COLO668 (cell line): ENCODE measurements around the gene NR1I2.

ENCODE experiments used
- DNase-seq: peaks from one replicate; lab custom pipeline; 2025; ENCODE audit not compliant: unreplicated experiment; lab: John Stamatoyannopoulos, UW

Gene NR1I2

DNA sequence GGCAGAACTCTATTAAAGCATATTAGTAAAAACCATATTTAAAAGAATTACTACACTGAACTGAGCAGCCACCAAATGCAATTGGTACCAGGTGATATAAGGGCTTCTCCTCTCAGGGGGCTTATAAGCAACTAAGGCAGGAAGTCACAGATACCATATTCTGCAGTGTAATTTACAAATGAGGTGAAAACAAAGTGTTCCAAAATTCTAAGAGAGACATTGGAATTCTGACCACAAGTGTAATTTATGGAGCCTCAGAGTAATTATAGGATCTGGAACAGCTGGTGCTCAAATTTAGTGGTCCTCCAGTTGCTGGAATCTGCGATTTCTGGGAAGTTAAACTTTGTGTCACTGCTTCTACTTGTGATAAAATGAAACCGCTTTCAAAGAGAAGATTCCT lies 3.1 kb upstream of the NR1I2 start:
- no peak for DNase-seq

DNA sequence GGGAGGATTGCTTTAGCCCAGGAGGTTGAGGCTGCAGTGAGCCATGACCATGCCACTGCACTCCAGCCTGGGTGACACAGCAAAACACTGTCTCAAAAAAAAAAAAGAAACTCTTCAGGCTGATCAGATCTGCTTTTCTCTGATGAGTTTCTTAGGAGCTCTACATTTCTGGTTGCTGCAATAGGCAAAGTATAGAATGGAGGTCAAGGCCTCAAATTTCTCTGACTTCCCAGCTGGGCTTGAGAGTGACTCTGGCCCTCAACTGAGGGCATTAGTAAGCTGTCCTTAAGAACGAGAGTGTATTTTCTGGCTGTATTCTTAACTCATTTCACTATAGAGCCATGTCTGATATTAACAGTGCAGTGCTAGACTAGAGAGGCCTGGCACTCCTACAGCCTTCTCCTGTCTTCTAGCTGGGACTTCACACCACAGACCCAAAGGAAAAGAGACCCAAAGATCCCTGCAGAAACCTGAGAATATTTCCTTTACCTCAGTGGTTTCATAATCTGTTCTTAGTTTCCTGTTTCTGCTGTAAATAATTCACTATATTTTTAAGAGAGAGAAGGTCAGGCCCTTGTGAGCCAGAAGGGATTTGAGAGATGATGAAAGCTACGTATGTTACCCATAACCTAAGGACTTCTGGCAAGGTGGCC lies 2.0 kb upstream of the NR1I2 start:
- DNase-seq, result no peak

DNA sequence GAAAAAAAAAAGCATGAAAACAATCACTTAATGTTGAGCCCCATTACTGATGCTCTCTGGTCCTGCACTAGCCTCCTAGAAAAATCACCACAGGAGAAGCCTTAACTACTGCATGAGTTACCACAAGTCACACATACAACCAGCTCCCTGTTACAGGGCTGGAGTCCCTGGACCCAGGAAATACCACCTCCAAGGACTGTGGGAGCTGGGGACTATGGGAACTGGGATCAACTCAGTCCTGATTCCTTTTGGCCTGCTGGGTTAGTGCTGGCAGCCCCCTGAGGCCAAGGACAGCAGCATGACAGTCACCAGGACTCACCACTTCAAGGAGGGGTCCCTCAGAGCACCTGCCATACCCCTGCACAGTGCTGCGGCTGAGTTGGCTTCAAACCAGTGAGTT lies 559 bp downstream of the NR1I2 start:
- no peak for DNase-seq

DNA sequence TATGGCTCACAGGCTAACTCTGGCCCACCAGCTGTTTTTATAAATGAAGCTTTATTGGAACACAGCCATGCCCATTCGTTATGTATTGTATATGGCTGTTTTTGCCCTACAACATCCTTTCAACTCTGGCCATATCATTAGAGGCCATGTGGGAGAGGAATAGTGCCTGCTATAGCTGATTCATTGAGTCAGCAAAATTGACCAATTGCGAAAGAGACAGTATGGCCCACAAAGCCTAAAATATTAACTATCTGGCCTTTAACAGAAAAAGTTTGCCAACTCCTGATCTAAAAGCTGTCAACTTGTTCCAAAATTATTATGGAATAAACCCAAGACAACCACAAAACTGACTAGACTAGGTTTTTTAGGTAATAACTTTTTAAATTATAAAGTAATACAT lies 1.4 kb downstream of the NR1I2 start:
- DNase-seq, result no peak

DNA sequence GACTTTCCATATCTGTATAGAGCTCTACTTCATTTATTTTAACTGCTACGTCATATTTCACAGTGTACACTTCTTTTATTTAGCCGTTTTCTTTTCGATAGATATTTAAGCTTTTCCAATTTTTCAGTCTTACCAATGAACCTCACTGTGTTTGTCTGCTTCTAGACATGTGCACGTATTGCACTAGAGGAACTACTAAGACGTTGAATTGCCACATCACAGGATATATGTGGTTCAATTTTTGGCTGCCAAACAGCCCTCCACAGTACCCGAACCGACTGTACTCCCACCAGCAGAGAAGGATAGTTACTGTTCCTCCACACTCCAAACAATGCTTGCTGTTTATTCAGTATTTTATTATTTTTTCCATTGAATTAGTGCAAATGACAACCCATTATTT lies 2.0 kb downstream of the NR1I2 start:
- no peak for DNase-seq

DNA sequence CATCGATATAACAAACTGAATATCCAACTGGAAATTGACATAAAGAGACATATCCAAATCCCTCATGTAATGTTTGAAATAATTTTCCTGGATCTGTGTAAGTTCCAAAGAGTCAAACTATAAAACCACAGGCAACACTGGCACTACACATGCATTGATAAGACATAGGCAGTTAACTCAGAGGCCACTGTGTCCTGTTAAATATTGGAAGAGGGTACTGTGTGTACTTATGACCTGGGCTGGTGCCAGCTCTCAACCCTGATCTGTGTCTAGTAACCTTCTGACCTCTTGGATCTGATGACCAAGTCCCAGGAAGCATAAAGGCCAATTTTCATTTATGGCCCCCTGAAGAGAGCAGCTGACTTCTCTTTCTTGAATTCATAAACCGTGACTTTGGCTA lies 4.5 kb downstream of the NR1I2 start:
- no peak for DNase-seq

DNA sequence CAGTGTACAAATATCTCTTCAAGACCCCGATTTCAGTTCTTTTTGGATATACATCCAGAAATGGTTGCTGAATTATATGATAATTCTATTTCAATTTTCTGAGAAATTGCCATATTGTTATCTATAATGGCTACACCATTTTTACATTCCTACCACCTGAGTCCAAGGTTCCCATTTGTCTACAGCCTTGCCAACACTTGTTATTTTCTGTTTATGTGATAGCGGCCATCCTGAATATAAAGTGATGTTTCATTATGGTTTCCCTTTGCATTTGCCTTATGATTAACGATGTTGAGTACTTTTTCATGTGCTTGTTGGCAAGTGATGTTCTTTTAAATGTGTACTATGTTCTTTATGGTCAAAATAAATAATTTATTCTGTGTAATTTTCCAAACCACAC lies 8.5 kb downstream of the NR1I2 start:
- DNase-seq, result no peak

DNA sequence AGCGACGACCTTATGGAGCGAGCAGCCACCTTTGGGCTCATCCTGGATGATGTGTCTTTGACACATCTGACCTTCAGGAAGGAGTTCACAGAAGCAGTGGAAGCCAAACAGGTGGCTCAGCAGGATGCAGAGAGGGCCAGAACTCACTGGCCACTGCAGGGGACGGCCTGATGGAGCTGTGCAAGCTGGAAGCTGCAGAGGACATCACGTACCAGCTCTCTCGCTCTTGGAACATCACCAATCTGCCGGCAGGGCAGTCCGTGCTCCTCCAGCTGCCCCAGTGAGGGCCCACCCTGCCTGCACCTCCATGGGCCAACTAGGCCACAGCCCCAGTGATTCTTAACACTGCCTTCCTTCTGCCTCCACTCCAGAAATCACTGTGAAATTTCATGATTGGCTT lies 10.4 kb downstream of the NR1I2 start:
- DNase-seq, result no peak

DNA sequence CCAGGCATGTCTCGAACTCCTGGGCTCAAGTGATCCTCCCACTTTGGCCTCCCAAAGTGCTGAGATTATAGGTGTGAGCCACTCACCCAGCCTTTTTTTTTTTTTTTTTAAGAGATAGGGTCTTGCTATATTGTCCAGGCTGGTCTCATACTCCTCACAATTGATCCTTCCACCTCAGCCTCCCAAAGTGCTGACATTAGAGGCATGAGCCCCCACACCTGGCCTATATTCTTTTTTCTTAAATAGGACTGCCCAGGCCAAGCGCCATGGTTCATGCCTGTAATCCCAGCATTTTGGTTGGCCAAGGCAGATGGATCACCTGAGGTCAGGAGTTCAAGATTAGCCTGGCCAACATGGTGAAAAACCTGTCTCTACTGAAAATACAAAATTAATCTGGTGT lies 12.5 kb downstream of the NR1I2 start:
- no peak for DNase-seq

DNA sequence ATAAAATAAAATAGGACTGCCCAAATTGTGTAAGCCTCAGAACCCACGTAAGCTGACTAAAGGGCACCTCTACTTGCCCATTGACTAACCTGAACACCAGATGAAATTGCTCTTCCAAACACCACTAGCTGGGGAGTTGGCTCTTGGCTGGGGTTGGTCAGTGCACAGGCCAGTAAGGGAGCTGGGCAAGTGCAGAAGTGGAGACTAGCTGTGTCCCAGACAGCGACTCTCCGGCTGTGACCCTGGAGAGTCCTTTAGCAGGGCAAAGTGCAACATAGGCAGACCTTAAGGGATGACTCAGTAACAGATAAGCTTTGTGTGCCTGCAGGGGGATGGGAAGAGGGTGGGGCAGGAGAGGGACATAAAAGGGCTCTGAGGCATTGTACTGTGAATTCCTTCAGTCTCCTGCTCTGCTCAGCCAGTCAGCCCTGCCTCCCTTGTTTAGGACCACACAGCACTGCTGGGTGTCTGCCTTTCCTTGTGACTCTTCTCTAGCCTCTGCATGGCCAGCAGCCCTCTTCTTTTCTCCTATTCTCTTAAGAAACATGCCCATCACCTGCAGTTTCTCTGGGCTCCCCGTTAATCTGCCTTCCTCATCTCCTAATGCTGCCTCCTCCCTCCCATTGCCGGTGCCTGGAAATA lies 13.2 kb downstream of the NR1I2 start:
- no peak for DNase-seq

DNA sequence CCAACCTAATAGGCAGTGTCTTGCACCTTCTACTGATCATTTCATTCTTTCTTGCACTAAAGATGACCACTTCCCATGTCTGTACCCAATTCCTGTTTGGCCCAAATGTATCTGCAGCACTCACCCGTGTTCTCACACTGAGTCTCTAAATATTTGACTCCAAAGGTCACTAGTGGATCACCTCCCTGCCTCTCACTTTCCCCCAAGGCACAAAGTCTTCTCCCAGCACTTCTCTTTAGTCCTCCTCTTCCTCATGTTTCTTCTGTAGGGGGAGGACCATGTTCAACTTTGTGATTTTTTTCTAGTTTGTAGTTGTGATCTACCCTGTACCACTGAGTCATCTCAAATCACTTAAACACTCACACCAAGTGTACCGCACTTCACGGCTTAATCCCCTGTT lies 13.9 kb downstream of the NR1I2 start:
- no peak for DNase-seq

DNA sequence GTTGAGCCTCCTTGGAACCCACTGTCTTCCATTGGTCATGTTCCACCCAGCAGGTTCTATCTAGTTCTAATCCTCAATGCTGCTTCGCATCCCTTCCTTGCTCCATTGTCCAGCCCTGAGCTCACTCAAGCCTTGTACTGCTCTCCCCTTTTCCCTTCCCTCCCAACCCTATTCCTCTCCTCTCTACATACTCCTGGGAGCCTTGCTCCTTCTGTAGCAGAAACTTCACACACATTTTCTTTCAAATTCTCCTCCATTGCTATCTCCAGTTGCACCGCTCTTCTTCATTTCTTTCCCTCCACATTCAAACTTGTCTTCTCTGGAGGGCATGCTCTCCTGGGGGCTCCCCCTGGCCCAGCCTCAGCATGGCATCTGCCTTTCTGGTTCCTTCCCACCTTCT lies 14.5 kb downstream of the NR1I2 start:
- no peak for DNase-seq

DNA sequence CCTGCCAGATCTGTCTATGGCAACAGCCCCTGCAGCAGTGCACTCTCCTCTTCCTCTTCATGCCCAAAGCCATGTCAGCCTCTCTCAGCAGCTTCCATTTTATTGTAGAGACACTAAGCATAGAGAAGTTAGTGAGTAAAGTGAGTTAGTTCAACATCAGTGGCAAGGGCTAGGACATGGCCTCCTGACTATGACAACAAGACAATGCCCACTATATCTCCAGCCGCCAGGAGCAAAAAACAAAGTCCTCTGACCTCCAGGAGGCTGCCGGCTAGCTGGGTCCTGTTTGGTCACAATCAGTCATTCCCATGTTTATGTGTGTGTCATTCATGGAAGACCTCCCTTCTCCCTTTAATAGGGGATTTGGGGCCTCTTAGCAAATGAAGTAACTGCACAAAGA lies 14.9 kb downstream of the NR1I2 start:
- DNase-seq, result no peak

DNA sequence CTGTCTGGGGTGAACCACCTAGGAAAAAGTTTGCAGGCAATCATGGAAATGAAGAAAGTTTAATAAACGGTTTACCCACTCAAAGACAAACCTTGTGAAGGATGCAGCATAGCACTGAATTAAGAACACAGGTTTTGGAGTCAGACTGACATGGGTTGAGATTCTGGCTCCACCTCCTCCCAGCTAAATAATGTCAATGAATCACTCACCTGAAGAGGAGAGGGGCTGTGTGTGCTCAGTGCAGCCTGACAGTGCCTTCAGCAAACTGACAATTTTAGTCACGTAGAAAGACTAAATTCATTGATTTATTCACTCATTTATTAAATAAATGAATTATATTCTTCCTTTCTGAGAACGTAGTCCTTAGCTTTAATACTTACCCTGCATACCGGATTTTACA lies 18.9 kb downstream of the NR1I2 start:
- no peak for DNase-seq

DNA sequence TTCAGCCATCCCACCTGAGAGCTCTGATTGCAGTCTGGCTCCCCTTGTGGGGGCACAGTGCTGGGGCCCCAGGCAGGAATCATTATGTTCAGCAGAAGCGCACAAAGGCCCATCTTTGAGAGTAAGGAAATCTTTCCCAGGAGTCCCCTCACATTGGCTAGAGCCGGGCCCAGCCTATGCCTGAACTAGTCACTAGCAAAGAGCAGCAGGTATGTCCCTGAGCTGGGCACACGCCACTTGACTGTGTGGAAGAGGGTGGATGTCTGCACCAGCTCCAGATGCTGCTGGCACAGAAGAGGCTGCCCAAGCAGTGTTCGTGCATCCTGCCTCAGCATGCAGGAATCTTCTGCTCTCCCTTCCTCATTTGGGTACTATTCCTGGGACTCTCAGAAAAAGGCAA lies 26.3 kb downstream of the NR1I2 start:
- DNase-seq, result no peak

DNA sequence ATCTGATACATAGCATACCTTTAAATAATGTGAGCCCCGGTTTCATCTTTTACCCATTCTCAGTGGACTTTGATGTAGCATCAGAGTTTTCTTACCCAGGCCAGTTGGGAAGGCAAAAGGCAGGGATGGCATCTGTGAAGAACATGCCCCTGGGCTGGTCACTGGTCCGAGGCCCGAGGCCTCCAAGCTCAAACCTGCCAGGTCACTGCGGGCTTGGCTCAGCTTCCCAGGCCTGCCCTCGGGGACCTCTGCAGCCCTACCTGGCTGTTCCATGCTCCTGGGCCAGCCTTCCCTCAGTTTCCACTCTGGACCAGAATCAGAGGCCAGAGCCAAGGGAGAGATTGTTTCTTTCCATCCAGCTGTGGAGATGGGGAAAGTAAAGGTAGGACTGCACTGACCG lies 26.9 kb downstream of the NR1I2 start:
- DNase-seq, result no peak

DNA sequence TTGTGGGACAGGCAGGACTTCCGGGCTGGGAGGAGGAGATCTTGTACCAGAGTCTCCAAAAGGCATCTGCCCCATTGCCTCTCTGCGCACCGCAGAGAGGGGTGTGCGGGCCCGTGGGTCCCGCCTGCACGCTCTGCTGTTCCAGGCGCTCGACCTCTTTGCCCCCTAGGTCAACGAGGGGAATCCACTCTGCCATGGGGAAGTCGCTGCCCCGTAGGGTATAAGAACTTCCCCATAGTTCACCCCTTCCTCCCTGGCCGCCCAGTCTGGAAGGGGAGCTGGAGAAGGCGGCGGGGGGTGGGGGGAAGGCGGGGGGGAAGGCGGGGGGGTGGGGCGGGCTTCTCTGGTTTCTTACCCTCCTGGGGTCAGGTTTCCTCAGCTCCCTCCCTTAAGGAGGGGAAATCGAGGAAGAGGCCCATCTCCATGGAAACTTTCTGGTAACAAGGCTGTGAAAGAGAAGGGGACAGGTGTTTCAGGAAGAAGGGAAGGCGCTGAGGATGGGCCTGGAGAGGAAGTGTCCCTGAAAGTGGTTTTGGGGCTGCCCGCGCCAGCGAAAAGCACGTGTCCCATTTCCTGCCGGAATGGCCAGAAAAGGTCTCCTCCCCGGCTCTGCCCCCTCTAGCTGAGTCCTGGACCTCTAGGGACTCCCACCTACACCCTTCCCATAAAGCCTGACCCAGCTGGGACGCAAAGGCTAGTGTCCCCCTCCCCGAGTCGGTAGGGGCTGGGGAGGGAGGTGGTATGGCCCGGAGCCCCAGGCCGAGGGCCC lies 27.5 kb downstream of the NR1I2 start:
- DNase-seq, result no peak

DNA sequence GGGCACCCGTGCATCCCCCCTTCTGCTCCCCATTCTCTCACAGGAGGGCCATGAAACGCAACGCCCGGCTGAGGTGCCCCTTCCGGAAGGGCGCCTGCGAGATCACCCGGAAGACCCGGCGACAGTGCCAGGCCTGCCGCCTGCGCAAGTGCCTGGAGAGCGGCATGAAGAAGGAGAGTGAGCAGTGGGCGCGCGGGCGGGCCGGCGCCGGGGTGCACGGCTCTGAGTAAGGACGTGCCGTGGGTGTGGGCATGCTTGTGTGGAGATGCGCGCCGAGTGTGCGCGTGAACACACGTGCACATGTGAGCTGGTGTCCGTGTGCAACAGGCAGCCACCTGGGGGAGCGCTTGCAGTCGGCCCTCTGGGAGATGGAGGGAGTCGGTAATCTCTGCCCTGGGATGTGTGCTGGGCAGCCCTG lies 28.1 kb downstream of the NR1I2 start:
- peak; percentile 50 for DNase-seq

DNA sequence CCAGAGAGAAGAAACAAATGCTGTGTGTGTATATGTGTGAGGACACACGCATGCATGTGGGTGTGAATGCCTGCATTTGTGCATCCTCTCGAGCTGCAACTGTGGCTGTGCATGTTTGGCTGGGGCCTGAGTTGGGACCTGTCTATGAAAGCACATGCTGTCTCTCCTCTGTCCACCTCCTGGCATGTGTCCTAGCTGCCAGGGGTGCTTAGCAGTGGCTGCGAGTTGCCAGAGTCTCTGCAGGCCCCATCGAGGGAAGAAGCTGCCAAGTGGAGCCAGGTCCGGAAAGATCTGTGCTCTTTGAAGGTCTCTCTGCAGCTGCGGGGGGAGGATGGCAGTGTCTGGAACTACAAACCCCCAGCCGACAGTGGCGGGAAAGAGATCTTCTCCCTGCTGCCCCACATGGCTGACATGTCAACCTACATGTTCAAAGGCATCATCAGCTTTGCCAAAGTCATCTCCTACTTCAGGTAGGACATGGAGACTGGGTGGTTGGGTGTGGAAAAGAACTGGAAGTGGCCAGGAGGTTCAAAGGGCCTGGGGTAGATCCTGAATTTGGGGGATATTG lies 30.7 kb downstream of the NR1I2 start:
- DNase-seq, result no peak

DNA sequence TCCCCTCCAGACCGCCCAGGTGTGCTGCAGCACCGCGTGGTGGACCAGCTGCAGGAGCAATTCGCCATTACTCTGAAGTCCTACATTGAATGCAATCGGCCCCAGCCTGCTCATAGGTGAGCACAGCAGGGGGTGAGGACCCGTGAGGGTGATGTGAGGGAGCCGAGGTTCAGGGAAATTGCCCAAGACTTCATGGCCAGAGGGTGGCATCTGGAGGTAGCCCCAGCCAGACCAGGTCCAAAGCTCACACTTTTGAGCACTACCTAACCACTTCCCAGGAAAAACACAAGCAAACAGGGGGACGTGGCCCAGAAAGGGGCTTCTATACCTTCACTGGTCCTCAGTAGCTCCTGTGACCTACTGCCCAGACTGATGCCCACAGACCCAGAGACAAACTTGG lies 33.8 kb downstream of the NR1I2 start:
- DNase-seq, result no peak

DNA sequence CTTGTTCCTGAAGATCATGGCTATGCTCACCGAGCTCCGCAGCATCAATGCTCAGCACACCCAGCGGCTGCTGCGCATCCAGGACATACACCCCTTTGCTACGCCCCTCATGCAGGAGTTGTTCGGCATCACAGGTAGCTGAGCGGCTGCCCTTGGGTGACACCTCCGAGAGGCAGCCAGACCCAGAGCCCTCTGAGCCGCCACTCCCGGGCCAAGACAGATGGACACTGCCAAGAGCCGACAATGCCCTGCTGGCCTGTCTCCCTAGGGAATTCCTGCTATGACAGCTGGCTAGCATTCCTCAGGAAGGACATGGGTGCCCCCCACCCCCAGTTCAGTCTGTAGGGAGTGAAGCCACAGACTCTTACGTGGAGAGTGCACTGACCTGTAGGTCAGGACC lies 35.2 kb downstream of the NR1I2 start:
- DNase-seq, result no peak
